Measurements from ENCODE around the gene KIF2A.
A peak's percentile ranks its signal among the peaks of the same experiment; 100 is the strongest.

The KIF2A gene

DNA sequence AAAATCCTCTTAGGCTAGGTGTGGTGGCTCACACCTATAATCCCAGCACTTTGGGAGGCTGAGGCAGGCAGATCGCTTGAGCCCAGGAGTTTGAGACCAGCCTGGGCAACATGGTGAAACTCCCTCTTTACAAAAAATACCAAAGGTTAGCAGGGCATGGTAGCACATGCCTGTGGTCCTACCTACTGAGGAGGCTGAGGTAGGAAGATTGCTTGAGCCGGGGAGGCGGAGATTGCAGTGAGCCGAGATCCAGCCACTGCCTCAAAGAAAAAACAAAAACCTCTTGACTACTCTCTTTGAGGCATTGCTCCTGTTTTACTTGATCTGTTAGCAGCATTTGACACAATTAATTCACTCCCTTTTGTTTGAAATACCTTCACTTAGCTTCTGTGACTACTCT lies 20.7 kb downstream of the KIF2A start:
- H3K4me3 ChIP-seq (ENCODE audit: low read length): no peak overlapping the region
- TF ChIP-seq, protein P1, sequence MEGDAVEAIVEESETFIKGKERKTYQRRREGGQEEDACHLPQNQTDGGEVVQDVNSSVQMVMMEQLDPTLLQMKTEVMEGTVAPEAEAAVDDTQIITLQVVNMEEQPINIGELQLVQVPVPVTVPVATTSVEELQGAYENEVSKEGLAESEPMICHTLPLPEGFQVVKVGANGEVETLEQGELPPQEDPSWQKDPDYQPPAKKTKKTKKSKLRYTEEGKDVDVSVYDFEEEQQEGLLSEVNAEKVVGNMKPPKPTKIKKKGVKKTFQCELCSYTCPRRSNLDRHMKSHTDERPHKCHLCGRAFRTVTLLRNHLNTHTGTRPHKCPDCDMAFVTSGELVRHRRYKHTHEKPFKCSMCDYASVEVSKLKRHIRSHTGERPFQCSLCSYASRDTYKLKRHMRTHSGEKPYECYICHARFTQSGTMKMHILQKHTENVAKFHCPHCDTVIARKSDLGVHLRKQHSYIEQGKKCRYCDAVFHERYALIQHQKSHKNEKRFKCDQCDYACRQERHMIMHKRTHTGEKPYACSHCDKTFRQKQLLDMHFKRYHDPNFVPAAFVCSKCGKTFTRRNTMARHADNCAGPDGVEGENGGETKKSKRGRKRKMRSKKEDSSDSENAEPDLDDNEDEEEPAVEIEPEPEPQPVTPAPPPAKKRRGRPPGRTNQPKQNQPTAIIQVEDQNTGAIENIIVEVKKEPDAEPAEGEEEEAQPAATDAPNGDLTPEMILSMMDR (conservative IDR thresholded peaks at IDR 0.05; ENCODE audit: low read length): no peak
- DNase-seq (ENCODE audit: low read depth): no peak

DNA sequence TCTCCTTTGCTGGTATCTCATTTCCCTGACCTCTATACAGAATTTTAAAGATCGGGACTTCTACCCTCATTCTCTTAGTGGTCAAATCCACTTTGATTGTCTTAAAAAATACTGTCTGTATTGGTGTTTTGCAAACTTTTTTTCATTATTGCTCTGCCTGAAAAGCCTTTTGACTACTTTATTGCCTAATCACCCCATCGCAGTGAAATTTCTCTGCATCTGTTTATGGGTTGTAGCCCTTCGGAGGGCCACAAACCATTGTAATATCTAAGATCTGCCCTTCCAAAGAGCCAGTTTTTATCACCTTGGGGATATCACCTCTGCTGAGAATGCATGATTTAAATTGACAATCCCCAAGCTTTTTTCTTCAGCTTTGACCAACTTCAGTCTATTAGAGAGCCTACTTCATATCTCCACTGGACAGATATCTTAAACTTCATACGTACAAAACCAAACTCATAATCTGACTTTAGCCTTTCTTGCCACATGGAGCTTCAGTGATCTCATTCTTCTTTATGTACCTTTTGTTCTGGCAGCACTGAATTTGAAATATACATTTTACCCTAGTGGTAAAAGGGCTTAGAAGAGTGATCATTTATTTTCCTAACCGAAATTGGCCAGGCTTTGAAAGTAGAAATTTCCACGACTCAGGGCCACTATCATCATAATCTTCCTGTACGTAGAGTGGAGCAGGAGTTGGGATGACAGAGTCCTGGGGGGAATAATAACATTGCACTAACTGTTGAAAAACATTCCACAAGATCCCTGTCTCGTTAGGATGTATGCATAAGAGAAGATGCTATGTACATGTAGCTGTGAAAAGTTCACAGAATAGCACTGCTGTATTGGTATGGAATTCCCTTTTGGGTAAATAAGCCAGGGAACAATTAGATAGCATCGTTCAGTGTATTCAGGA lies 21.4 kb downstream of the KIF2A start:
- no peak for DNase-seq (ENCODE audit: low read depth)
- no peak overlapping the region for H3K4me3 ChIP-seq (ENCODE audit: low read length)
- TF ChIP-seq, protein P1 (conservative IDR thresholded peaks at IDR 0.05; ENCODE audit: low read length): no peak

DNA sequence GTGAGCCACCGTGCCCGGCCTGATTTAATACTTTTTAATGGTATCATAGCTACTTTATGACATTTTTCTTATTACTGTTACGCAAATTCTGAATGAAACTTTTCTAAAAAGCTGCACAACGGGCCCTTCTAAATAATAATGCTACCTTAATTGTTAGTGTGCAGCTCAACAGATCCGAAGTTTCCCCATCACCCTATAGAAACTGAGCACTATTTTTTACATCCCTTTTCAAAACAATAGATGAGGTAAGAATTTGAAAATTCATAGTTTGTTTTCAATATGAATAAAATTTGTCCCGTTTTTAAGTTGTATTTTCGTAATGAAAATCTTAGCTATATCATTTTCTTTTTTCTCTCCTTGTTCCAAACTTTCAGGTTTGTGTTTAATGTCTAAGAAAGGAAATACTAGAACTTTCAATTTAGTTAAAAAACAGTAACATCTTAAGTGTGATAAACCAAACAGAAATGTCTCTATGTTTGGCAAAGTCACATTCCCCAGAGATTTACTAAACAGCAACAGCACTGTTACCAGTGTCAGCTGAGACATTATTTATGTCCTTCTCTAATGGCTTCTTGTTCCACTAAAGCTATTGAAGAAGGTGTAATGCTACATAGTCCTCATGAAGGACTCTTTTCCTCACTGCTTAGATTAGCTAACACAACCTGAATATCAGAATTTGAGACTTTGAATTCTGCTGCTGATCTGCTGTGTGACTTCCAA lies 22.9 kb downstream of the KIF2A start:
- H3K4me3 ChIP-seq (ENCODE audit: low read length): no peak overlapping the region
- peak; percentile 34 for DNase-seq (ENCODE audit: low read depth)
- TF ChIP-seq, protein P1 (conservative IDR thresholded peaks at IDR 0.05; ENCODE audit: low read length): no peak

DNA sequence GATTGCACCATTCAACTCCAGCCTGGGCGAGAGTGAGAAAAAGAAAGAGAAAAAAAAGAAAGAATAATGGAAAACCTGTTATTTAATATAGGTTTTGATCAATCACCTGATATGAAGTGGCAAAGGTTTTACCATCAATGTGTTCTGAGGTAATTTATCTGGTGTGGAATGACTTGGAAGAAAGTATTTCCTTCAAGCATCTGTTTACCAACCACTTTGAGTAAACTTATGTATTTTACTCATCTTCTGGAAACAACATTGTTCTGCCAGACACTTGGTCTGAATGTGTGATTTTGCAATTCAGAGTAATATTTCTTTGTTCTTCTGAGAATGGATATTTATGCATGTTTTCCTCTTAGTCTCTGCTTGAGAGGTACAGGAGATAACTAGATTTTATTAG lies 24.3 kb downstream of the KIF2A start:
- H3K4me3 ChIP-seq (ENCODE audit: low read length): no peak overlapping the region
- TF ChIP-seq, protein P1 (conservative IDR thresholded peaks at IDR 0.05; ENCODE audit: low read length): no peak
- peak; percentile 25 for DNase-seq (ENCODE audit: low read depth)

DNA sequence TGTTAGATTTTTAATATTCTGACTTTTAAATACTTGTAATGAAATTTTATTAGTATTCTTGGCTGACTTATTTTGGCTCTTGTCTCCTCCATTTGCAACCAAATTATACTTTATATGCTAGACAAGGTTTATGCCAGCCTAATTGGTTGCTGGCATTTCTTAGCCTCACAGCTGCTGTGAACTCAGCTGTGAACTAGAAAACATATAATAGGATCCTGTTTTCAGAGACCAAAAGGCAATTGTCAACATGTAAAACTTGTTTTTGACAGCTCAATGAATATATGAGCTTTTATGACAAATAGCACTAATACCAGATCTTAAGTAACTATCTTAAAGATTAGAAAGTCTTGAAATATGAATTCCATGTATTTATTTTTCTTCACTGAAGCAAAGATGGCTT lies 25.9 kb downstream of the KIF2A start:
- TF ChIP-seq, protein P1 (conservative IDR thresholded peaks at IDR 0.05; ENCODE audit: low read length): no peak

DNA sequence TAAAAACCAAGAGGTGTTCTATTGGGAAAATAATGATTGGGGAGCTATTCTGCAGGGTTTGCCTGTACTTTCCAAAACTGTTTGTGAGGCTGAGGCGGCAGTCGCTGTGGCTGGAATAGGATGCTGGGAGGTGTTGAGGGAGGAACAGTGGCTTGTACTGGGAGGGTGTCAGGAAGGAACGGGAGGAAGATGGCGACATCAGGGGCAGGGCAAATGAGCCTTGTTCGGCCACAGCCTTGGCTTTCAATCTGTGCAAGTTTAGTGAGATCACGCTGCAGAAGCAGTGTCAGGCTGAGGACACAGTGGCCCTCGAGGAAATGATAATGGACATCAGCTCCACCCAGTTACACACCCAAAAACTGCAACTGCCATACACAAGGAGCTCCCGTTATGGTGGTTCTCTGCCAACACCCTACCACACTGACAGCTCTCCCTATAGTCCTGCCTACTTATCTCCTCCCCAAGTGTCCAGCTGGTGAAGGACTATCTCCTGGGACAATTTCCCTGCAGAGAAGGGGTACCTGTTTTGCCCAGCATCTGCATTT lies 27.3 kb downstream of the KIF2A start:
- no peak for DNase-seq (ENCODE audit: low read depth)
- TF ChIP-seq, protein P1 (conservative IDR thresholded peaks at IDR 0.05; ENCODE audit: low read length): no peak

More for the DNA sequence above, 25.9 kb downstream of the KIF2A start:
- no peak for DNase-seq (ENCODE audit: low read depth)
- no peak overlapping the region for H3K4me3 ChIP-seq (ENCODE audit: low read length)

More for the DNA sequence above, 27.3 kb downstream of the KIF2A start:
- H3K4me3 ChIP-seq (ENCODE audit: low read length): no peak overlapping the region

All from AG10803 (cell line).